HepG2 (cell line): ENCODE results near the gene STOML3. TPM values are rescaled to one million over a fixed set of nuclear protein-coding genes. Genes with fewer than 3 reads are reported as not detected.
A peak's percentile ranks its signal among the peaks of the same experiment; 100 is the strongest.

Experiments
- CCDC6 ChIP-seq: sonication (generic); formaldehyde crosslinking; IDR thresholded peaks from 2 replicates; pipeline ENCODE4 v1.8.1; 2022; ENCODE audit warnings: mild to moderate bottlenecking, missing genetic modification reagents, moderate library complexity
- CENPX ChIP-seq: sonication (generic); formaldehyde crosslinking; IDR thresholded peaks from 2 replicates; pipeline ENCODE4 v1.9.0; 2021; ENCODE audit warnings: mild to moderate bottlenecking, missing genetic modification reagents, moderate library complexity
- CREM ChIP-seq, 2 experiments: sonication (generic) in 1 of 2; formaldehyde crosslinking in 1 of 2; IDR thresholded peaks; 2 replicates each; pipeline versions ENCODE4 v1.4.0 to v1.6.1; 2016 to 2020; ENCODE audit warnings: antibody characterized with exemption in 1 of 2, mild to moderate bottlenecking in 1 of 2, missing genetic modification reagents in 1 of 2
- HCFC1 ChIP-seq: fragments of 150-350 bp; IDR thresholded peaks from 2 replicates; pipeline ENCODE4 v1.6.1; 2014; ENCODE audit warnings: low read depth, low read length
- ISL2 ChIP-seq: sonication (generic); formaldehyde crosslinking; IDR thresholded peaks from 2 replicates; pipeline ENCODE4 v1.5.0; 2020; ENCODE audit warnings: missing genetic modification reagents
- KLF9 ChIP-seq: IDR thresholded peaks from 2 replicates; pipeline ENCODE4 v1.6.1; 2016; ENCODE audit warnings: low read depth
- NFKB2 ChIP-seq: sonication (generic); formaldehyde crosslinking; IDR thresholded peaks from 2 replicates; pipeline ENCODE4 v1.4.0; 2020; ENCODE audit warnings: missing genetic modification reagents, borderline replicate concordance
- PHF21A ChIP-seq: sonication (generic); formaldehyde crosslinking; IDR thresholded peaks from 2 replicates; pipeline ENCODE4 v1.5.0; 2020; ENCODE audit warnings: mild to moderate bottlenecking, missing genetic modification reagents
- RBM22 ChIP-seq: fragments of 200-400 bp; formaldehyde crosslinking; optimal IDR thresholded peaks from 2 replicates; pipeline ENCODE3; 2017; ENCODE audit warnings: mild to moderate bottlenecking, low read length, moderate library complexity
- RXRB ChIP-seq: IDR thresholded peaks from 2 replicates; pipeline ENCODE4 v1.6.1; 2016; ENCODE audit warnings: borderline replicate concordance, missing genetic modification reagents, missing compliant biosample characterization
- SIN3A ChIP-seq: IDR thresholded peaks from 2 replicates; pipeline ENCODE4 v1.6.1; 2011; ENCODE audit warnings: low read depth, mild to moderate bottlenecking, control low read depth, low read length, borderline replicate concordance
- SKIL ChIP-seq: sonication (generic); formaldehyde crosslinking; IDR thresholded peaks from 2 replicates; pipeline ENCODE4 v1.8.0; 2022; ENCODE audit warnings: missing genetic modification reagents, mild to moderate bottlenecking, moderate library complexity, borderline replicate concordance
- SRSF4 ChIP-seq: fragments of 200-400 bp; formaldehyde crosslinking; IDR thresholded peaks from one replicate; pipeline ENCODE4 v1.6.1; 2018; ENCODE audit warnings: mild to moderate bottlenecking, low read depth, low read length, moderate library complexity; ENCODE audit not compliant: poor library complexity, severe bottlenecking
- TFDP2 ChIP-seq: sonication (generic); formaldehyde crosslinking; IDR thresholded peaks from 2 replicates; pipeline ENCODE4 v1.4.0; 2020; ENCODE audit warnings: missing genetic modification reagents
- TIGD3 ChIP-seq: sonication (generic); formaldehyde crosslinking; IDR thresholded peaks from 2 replicates; pipeline ENCODE4 v1.5.1; 2020; ENCODE audit warnings: mild to moderate bottlenecking, missing genetic modification reagents, borderline replicate concordance
- TOPORS ChIP-seq: sonication (generic); formaldehyde crosslinking; IDR thresholded peaks from 2 replicates; pipeline ENCODE4 v1.8.0; 2023; ENCODE audit warnings: mild to moderate bottlenecking, missing genetic modification reagents
- ZFP90 ChIP-seq: sonication (generic); formaldehyde crosslinking; IDR thresholded peaks from 2 replicates; pipeline ENCODE4 v1.8.0; 2022; ENCODE audit warnings: missing genetic modification reagents, mild to moderate bottlenecking, inconsistent platforms, borderline replicate concordance
- ZFP91 ChIP-seq: sonication (generic); formaldehyde crosslinking; IDR thresholded peaks from 2 replicates; pipeline ENCODE4 v1.9.0; 2022; ENCODE audit warnings: missing genetic modification reagents, mild to moderate bottlenecking, borderline replicate concordance
- ZNF432 ChIP-seq: sonication (generic); formaldehyde crosslinking; IDR thresholded peaks from 2 replicates; pipeline ENCODE4 v1.5.0; 2020; ENCODE audit warnings: missing genetic modification reagents, mild to moderate bottlenecking, borderline replicate concordance
- ZNF577 ChIP-seq: sonication (generic); formaldehyde crosslinking; IDR thresholded peaks from 2 replicates; pipeline ENCODE4 v1.4.0; 2020; ENCODE audit warnings: mild to moderate bottlenecking, low read depth, missing genetic modification reagents, borderline replicate concordance
- ZNF616 ChIP-seq: sonication (generic); formaldehyde crosslinking; IDR thresholded peaks from 2 replicates; pipeline ENCODE4 v1.5.0; 2020; ENCODE audit warnings: low read depth, mild to moderate bottlenecking, missing genetic modification reagents
- ZNF674 ChIP-seq: sonication (generic); formaldehyde crosslinking; IDR thresholded peaks from 2 replicates; pipeline ENCODE4 v1.5.0; 2020; ENCODE audit warnings: low read depth, mild to moderate bottlenecking, missing genetic modification reagents
- ZNF678 ChIP-seq: sonication (generic); formaldehyde crosslinking; IDR thresholded peaks from 2 replicates; pipeline ENCODE4 v1.4.0; 2020; ENCODE audit warnings: mild to moderate bottlenecking, missing genetic modification reagents
- polyA plus RNA-seq, 8 experiments: library from polyadenylated mRNA; depleted of rRNA in 3 of 8; stranded (reverse) in 7 of 8; unstranded in 1 of 8; fragments of >200 nt; fragmentation: Illumina TruSeq in 4 of 8; extraction: Trizol in 4 of 8; gene quantifications; 2 replicates each; pipeline versions ENCODE4 v1.2.1 to v1.2.3, GENCODE V29; 2011 to 2016; ENCODE audit warnings: low read depth in 4 of 8, missing spikeins in 1 of 8, mixed read lengths in 1 of 8; ENCODE audit not compliant: insufficient read depth in 1 of 8
- total RNA-seq, 5 experiments: library from RNA; depleted of rRNA; stranded (reverse); fragments of >200 nt; fragmentation: Illumina TruSeq; extraction: Trizol; gene quantifications; 2 replicates each; pipeline ENCODE4 v1.2.3, GENCODE V29; 2016; ENCODE audit warnings: low read depth in 1 of 5

The STOML3 gene
- total and polyA plus RNA-seq, 2 of the 13 experiments (the other 11 are each of a cell fraction or from before 2014, with no cell fraction given) = not detected

GRCh38 chr13:39037880-39038568 is 47.4 kb upstream of the STOML3 start, which contains the start of the genes NHLRC3 and PROSER1 (continued):
- TF ChIP-seq ISL2 (CRISPR knock-in tag) (peak; percentile 75), TIGD3 (0 out of 2 replicates have a peak, but pooled peaks have one; percentile 36), CREM (IDR thresholded peaks at IDR 0.05) (peak; percentile 97), CREM (CRISPR knock-in tag; IDR thresholded peaks at IDR 0.05) (no peak), SIN3A (peak; percentile 72; the same call in 1 of the 2 replicates), KLF9 (no peak), CCDC6 (CRISPR knock-in tag) (no peak), PHF21A (CRISPR knock-in tag) (peak; percentile 80; the same call in 1 of the 2 replicates), SRSF4 (no peak), RXRB (CRISPR knock-in tag) (peak; percentile 15; the same call in 1 of the 2 replicates), RBM22 (peak; percentile 63), ZNF678 (CRISPR knock-in tag) (0 out of 2 replicates have a peak, but pooled peaks have one; percentile 78), ZNF616 (CRISPR knock-in tag) (0 out of 2 replicates have a peak, but pooled peaks have one; percentile 68), ZNF577 (CRISPR knock-in tag) (no peak), ZFP90 (CRISPR knock-in tag) (peak; percentile 82; the same call in 1 of the 2 replicates), NFKB2 (CRISPR knock-in tag) (peak; percentile 85), ZNF674 (CRISPR knock-in tag) (no peak), TOPORS (CRISPR knock-in tag) (0 out of 2 replicates have a peak, but pooled peaks have one; percentile 45), TFDP2 (peak; percentile 96), SKIL (no peak), CENPX (CRISPR knock-in tag) (no peak), HCFC1 (peak; percentile 41; the same call in 1 of the 2 replicates), ZNF432 (no peak), ZFP91 (CRISPR knock-in tag) (peak; percentile 61; the same call in 1 of the 2 replicates)
